Cardiac fibroblast (primary cell): ENCODE data around the gene PIK3R5.

Source experiments
- DNase-seq, 2 donors: peaks; one replicate each; pipeline versions ENCODE4 v3.0.0 to v3.0.0-alpha.2; 2010; ENCODE audit warnings: low read depth in 2 of 2
- H3K4me3 ChIP-seq, 2 donors: replicated peaks in 1 of 2; 1 replicate in 1 of 2; 2 replicates in 1 of 2; pipeline ENCODE4 v1.5.1; 2011; ENCODE audit warnings: low read depth in 2 of 2, low read length in 2 of 2, mild to moderate bottlenecking in 2 of 2, moderate library complexity in 1 of 2
- TF ChIP-seq, protein P1 (sequence below): IDR thresholded peaks from one replicate; pipeline ENCODE4 v1.5.1; 2011; ENCODE audit warnings: low read depth, mild to moderate bottlenecking, low read length, inconsistent platforms

PIK3R5 gene

DNA sequence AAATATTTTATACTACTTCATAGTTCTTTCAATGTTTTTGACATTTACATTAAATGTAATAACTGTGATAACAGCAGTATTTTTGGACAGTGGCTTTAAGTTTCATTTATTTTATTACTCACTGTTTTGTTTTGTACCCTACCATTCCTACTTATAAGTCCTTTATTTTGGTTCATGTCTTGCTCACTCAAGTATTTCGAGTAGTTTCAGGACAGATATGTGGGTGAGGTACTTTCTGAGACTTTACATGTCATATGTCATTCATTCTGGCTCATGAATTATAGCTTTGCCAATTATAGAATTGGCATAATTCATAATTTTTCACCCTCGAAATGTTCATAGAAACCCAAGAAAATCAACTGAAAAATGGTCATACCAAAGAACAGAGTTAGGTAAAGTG, 44.4 kb downstream of the PIK3R5 start:
- no peak overlapping the region for H3K4me3 ChIP-seq
- no peak for DNase-seq
- TF ChIP-seq, protein P1, sequence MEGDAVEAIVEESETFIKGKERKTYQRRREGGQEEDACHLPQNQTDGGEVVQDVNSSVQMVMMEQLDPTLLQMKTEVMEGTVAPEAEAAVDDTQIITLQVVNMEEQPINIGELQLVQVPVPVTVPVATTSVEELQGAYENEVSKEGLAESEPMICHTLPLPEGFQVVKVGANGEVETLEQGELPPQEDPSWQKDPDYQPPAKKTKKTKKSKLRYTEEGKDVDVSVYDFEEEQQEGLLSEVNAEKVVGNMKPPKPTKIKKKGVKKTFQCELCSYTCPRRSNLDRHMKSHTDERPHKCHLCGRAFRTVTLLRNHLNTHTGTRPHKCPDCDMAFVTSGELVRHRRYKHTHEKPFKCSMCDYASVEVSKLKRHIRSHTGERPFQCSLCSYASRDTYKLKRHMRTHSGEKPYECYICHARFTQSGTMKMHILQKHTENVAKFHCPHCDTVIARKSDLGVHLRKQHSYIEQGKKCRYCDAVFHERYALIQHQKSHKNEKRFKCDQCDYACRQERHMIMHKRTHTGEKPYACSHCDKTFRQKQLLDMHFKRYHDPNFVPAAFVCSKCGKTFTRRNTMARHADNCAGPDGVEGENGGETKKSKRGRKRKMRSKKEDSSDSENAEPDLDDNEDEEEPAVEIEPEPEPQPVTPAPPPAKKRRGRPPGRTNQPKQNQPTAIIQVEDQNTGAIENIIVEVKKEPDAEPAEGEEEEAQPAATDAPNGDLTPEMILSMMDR = no peak

DNA sequence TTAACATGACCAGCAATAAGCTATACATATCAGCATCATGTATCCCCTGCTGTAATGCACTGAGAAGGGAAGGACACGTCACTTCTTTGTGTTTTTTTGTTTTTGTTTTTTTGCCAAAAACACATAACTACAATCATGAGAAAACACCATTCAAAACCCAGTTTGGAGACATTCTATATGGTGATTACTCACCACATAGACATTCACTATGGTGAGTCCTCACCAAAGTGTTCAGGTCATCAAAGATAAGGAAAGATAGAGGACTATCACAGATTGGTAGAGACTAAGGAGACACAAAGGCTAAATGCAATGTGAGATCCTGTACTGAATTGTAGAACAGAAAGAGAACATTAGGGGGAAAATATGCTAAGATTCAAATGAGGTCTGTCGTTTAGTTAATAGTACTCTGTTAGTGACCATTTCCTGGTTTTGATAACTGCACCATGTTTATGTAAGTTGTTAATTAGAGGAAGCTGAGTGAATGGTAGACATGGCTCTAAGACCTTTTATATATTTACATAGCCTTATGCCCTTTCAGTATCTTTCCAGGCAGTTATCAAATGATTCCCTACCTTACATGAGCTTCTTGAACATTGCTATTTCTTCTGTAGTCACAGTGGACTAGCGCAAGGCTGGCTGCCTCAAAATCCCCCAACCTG, 46.6 kb downstream of the PIK3R5 start:
- H3K4me3 ChIP-seq = no peak overlapping the region
- TF ChIP-seq, protein P1 = no peak
- peak; percentile 13 to 49 for DNase-seq

DNA sequence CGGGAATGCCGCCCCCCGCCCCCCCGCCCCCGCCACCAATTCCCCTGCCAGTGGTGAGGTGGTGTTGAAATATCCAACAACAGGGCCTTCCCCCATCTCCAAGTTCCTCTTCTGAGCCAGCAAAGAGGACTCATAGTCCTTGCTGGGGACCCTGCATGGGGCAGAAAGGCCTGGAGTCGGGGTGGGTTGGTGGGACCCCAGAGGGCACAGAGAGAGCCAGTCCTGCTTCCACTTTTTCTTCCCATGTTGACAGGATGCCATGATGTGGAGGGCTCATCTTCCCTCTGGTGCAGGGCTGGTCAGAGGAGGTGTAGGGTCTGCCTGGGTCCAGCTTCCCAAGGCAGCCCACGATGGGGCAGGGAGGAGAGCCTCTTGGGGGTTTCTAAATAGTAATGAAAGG, 49.0 kb downstream of the PIK3R5 start:
- H3K4me3 ChIP-seq = no peak overlapping the region
- no peak for DNase-seq
- TF ChIP-seq, protein P1 = no peak

DNA sequence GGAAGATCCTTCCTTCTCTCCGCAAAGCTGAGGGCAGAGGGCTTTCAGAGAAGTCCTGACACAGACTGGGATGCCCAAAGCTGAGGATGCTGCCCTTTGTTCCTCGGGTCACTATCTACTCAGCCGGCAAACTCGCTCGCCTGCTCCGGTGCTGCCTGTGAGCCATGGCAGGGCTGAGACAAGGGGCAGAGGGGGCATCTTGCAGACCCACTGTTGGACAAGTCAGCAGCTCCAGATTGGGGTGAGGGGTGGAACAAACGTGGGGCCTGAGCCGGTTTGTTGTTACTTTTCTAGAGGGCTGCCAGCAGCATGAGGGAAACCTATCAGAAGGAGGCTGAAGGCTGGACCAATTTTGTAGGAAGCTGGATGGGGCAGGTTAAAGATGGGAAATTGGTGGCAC, 51.0 kb downstream of the PIK3R5 start:
- H3K4me3 ChIP-seq = no peak overlapping the region
- TF ChIP-seq, protein P1 = no peak
- no peak for DNase-seq

DNA sequence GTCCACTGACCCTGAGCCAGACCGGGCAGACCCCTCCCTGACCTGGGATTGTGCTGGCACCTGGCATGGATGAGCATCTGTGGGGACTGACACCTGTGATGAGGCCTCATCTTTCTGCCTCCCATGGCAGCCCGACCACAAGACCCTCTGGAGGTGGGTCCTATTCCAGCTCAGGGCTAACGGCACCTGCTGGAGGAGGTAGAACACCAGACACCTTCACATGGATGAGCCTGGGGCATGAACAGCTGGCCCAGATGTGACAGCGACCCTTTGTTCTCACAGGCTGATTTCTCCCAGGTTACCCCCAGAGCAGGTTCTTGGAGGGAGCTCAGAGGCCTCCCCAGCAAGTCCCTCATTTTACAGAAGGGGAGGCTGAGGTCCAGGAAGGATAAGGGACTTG, 51.6 kb downstream of the PIK3R5 start:
- TF ChIP-seq, protein P1 = no peak
- no peak overlapping the region for H3K4me3 ChIP-seq
- DNase-seq = no peak

DNA sequence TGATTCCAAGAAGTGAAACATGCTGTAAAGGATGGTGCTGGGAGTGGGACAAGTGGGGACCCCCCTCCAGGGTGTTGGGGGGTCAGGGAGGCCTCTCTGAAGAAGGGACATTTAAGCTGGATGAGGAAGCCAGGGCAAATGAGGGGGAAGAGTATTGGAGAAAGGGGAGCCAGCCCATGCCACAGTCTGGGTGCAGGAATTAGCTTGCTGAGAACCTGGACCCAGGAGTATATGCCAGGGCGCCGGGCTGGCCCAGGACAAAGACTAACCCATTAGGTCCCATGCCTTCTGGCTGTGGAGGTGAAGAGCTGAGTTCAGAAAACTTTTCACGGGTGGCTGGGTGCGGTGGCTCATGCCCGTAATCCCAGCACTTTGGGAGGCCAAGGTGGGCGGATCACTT, 52.4 kb downstream of the PIK3R5 start:
- H3K4me3 ChIP-seq = no peak overlapping the region
- TF ChIP-seq, protein P1 = no peak
- DNase-seq = no peak
